ENCODE results near the gene KIFAP3. TPM values are rescaled to one million over a fixed set of nuclear protein-coding genes. Genes with fewer than 3 reads are reported as not detected.

Gene KIFAP3
- total and polyA plus RNA-seq, 7 donors = 14.4 to 36.7 (median 28.1) TPM

DNA sequence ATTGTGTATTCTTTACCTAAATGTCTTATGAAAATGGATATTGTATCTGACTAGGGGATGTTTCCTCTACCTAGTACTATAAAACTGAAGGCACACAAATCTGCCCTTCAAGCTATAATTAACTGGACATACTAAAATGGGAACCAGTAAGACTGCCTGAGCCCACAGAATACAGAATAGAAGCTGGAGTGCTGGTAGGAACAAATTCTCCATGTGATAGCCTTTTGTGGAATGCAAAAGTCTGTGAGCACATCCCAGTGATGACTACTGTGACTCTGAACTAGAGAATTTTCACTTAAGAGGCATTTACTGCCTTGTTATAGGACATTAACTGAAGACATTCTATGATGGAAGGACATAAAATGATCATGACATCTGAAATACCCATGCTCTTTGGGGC lies 30.3 kb downstream of the KIFAP3 start:
- peaks cover 0 to 49% (median 4%) of the 10 kb centered on the region in 4 donors for H3K36me3 ChIP-seq
- TF ChIP-seq EP300 (IDR thresholded peaks at IDR 0.05) (no peak), POLR2A (IDR thresholded peaks at IDR 0.05) (no peak), POLR2AphosphoS5 (IDR thresholded peaks at IDR 0.05) (no peak)
- TF ChIP-seq, protein P1, sequence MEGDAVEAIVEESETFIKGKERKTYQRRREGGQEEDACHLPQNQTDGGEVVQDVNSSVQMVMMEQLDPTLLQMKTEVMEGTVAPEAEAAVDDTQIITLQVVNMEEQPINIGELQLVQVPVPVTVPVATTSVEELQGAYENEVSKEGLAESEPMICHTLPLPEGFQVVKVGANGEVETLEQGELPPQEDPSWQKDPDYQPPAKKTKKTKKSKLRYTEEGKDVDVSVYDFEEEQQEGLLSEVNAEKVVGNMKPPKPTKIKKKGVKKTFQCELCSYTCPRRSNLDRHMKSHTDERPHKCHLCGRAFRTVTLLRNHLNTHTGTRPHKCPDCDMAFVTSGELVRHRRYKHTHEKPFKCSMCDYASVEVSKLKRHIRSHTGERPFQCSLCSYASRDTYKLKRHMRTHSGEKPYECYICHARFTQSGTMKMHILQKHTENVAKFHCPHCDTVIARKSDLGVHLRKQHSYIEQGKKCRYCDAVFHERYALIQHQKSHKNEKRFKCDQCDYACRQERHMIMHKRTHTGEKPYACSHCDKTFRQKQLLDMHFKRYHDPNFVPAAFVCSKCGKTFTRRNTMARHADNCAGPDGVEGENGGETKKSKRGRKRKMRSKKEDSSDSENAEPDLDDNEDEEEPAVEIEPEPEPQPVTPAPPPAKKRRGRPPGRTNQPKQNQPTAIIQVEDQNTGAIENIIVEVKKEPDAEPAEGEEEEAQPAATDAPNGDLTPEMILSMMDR (IDR thresholded peaks at IDR 0.05) = no peak
- H3K9me3 ChIP-seq = no peaks in the 10 kb centered on the region
- intact Hi-C loops (cut with DNase I) = no loop called here
- DNase-seq = no peak
- no peaks in the 10 kb centered on the region for H3K27me3 ChIP-seq
- H3K4me1 ChIP-seq = no peaks in the 10 kb centered on the region
- no peak overlapping the region for H3K4me3 ChIP-seq
- H3K27ac ChIP-seq = no peak overlapping the region

DNA sequence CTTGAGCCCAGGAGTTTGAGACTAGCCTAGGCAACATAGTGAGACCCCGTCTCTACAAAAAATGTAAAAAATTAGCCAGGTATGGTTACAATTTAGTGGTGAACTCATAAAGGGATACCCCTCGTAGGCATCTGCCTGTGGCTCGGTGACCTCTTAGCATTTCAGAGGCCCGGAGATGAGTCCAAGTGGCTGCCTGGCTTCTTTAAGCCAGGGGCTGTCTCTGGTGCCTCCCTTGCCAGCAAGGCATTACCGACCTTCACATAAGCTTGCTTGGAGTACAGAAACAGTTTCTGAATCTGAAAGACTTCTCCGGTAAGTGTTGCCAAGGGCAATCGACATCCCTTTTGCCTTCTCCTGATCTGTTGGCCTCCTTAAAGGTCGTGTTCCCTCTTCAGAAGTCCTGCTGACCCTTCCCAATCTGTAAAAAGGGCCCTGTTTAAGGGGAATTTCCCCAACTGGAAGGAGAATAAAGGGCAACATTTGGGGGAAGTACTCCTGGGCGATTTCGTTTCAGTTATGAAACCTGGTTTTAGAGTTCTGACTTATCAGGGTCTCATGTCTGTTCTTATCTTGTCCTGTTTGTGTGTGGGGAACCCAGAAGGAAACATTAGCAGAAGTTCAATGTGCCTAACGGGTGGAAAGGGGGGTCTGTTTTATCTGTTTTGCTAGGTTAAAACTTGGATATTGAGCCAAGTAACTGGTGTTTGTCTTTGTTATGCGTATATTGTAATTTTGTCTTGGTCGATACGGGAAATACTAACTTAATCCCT lies 32.9 kb downstream of the KIFAP3 start:
- Histone ChIP-seq H3K36me3 (peaks cover 0 to 62% (median 6%) of the 10 kb centered on the region in 4 donors), H3K4me1 (no peaks in the 10 kb centered on the region), H3K27me3 (no peaks in the 10 kb centered on the region), H3K27ac (no peak overlapping the region), H3K4me3 (no peak overlapping the region), H3K9me3 (no peaks in the 10 kb centered on the region)
- intact Hi-C loops (cut with DNase I) = no loop called here
- WGBS, 2 donors = 94 to 96% methylated on average over 14 of the region's 14 CpGs
- TF ChIP-seq, protein P1 (IDR thresholded peaks at IDR 0.05) = no peak
- TF ChIP-seq EP300 (IDR thresholded peaks at IDR 0.05) (no peak), POLR2AphosphoS5 (IDR thresholded peaks at IDR 0.05) (no peak), POLR2A (IDR thresholded peaks at IDR 0.05) (no peak)
- DNase-seq = no peak

DNA sequence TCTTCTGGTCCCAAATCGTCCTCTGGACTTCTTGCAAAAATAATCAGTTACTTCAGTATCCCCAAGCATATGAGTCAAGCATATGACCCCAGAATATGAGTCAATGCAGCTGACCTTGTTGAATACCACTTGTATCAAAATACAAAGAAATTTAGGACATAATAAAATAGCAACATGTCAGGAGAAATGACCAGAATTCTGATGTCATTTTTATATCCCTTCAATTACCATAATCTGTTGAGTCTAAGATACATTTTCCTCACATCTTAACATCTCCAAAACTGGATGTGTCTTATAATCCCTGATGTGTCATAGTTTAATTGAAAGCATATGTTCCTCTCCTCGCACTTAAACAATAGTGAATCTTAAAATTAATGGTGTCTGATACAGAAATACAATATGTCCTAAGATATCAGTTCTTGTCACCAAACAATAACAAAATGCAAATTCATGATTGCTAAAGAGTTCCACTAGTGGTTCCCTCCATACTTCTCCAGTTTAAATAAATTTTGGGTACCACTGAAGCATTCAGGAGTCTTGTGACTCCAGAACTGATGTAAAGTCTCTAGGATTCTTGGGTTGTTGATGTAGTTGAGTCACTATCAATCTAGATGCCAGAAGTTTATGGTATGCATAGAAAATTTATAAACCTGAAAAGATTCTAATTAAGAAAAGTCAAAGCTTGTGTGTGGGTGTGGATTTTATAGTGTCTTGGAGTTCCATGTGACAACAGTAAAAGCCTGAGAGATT lies 41.8 kb downstream of the KIFAP3 start:
- Histone ChIP-seq H3K36me3 (peaks cover 0 to 24% (median 4%) of the 10 kb centered on the region in 4 donors), H3K27me3 (no peaks in the 10 kb centered on the region), H3K27ac (no peak overlapping the region), H3K4me1 (no peaks in the 10 kb centered on the region), H3K9me3 (peaks cover 0 to 8% (median 3%) of the 10 kb centered on the region in 4 donors), H3K4me3 (no peak overlapping the region)
- no peak for TF ChIP-seq POLR2AphosphoS5 (IDR thresholded peaks at IDR 0.05)
- WGBS, 2 donors = 89 to 93% methylated on average over 2 of the region's 2 CpGs
- no peak for DNase-seq
- intact Hi-C loops (cut with DNase I) = no loop called here

DNA sequence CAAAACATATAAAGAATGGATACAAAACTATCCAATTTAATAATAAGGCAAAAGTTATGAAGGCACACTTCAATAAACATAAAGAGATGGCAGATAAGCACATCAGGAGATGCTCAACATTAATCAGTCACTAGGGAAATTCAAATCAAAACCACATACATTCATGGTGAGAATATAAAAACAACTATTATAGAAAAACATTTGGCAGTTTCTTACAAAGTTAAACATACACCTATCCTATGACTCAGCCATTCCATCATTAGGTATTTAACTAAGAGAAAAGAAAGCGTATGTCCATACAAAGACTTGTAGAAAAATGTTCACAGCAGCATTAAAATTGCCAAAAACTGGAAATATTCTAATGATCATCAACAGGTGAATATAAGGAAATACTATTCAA lies 44.3 kb downstream of the KIFAP3 start:
- no peak for DNase-seq
- no peaks in the 10 kb centered on the region for H3K4me1 ChIP-seq
- H3K27ac ChIP-seq = no peak overlapping the region
- TF ChIP-seq POLR2AphosphoS5 (IDR thresholded peaks at IDR 0.05) = no peak
- no peak for TF ChIP-seq POLR2A (IDR thresholded peaks at IDR 0.05)
- TF ChIP-seq EP300 (IDR thresholded peaks at IDR 0.05) = no peak
- TF ChIP-seq, protein P1 (IDR thresholded peaks at IDR 0.05) = no peak
- WGBS, 2 donors = 98 to 100% methylated on average over 1 of the region's 1 CpG
- H3K4me3 ChIP-seq = no peak overlapping the region
- peaks cover 0 to 9% (median 4%) of the 10 kb centered on the region in 4 donors for H3K9me3 ChIP-seq
- H3K27me3 ChIP-seq = no peaks in the 10 kb centered on the region
- intact Hi-C loops (cut with DNase I) = no loop called here
- peaks cover 0 to 24% (median 2%) of the 10 kb centered on the region in 4 donors for H3K36me3 ChIP-seq

DNA sequence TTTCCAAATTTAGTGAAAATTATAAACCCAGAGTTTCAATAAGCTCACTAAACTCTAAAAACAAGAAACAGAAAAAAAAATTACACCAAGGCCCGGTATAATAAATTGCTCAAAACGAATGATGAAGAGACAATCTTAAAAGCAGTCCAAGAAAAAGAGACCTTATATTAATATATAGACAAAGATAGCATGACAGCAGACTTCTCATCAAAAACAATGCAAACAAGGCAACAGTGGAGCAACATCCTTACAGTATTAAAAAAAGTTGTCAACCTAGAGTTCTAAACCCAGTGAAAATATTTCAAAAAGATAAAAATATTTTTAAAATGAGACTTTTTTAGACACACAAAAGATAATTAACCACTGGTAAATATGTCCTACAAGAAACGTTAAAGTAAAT lies 46.7 kb downstream of the KIFAP3 start:
- WGBS, 2 donors = 97 to 98% methylated on average over 3 of the region's 3 CpGs

More for the DNA sequence above, 46.7 kb downstream of the KIFAP3 start:
- DNase-seq = no peak
- H3K4me3 ChIP-seq = no peak overlapping the region
- no peaks in the 10 kb centered on the region for H3K4me1 ChIP-seq
- H3K27me3 ChIP-seq = no peaks in the 10 kb centered on the region
- H3K36me3 ChIP-seq = peaks cover 0 to 19% (median 2%) of the 10 kb centered on the region in 4 donors
- intact Hi-C loops (cut with DNase I) = no loop called here
- H3K27ac ChIP-seq = no peak overlapping the region
- TF ChIP-seq EP300 (IDR thresholded peaks at IDR 0.05) = no peak
- TF ChIP-seq POLR2AphosphoS5 (IDR thresholded peaks at IDR 0.05) = no peak
- no peak for TF ChIP-seq POLR2A (IDR thresholded peaks at IDR 0.05)
- TF ChIP-seq, protein P1 (IDR thresholded peaks at IDR 0.05) = no peak
- H3K9me3 ChIP-seq = peaks cover 0 to 9% (median 4%) of the 10 kb centered on the region in 4 donors
